ENCODE data around the gene VASH2.

GRCh38 chr1:213019450-213019849, 69.1 kb downstream of the VASH2 start:
- TF ChIP-seq CTCF (conservative IDR thresholded peaks at IDR 0.05; ENCODE audit: low read depth in 2 of 2): no peak
- no peak for TF ChIP-seq REST (IDR thresholded peaks at IDR 0.05; ENCODE audit: unreplicated experiment)
- no peak for TF ChIP-seq ZNF462 (CRISPR knock-in tag; IDR thresholded peaks at IDR 0.05)
- TF ChIP-seq POLR2AphosphoS5 (IDR thresholded peaks at IDR 0.05; ENCODE audit: low read depth): no peak
- TF ChIP-seq EZH2 (IDR thresholded peaks at IDR 0.05; ENCODE audit: low read depth, unreplicated experiment): no peak
- TF ChIP-seq CREB1 (CRISPR knock-in tag; IDR thresholded peaks at IDR 0.05; ENCODE audit: low read depth): no peak
- no peak for TF ChIP-seq ZNF331 (CRISPR knock-in tag; IDR thresholded peaks at IDR 0.05; ENCODE audit: low read depth)
- no peak for TF ChIP-seq JUNB (IDR thresholded peaks at IDR 0.05; ENCODE audit: unreplicated experiment)
